Chondrocyte (in vitro differentiated cells): ENCODE measurements around the gene BBS1. TPM values are rescaled to one million over a fixed set of nuclear protein-coding genes. Genes with fewer than 3 reads are reported as not detected.

Experiments
- DNase-seq: peaks from one replicate; pipeline ENCODE4 v3.0.0; 2021; ENCODE audit warnings: mixed read lengths, low spot score
- H3K27ac Mint-ChIP-seq: one replicate; pipeline ENCODE4 v1.8.0; 2021; ENCODE audit warnings: mild to moderate bottlenecking, moderate library complexity, mixed read lengths; ENCODE audit not compliant: unreplicated experiment
- H3K27me3 Mint-ChIP-seq: 2 replicates; pipeline ENCODE4 v1.8.0; 2021; ENCODE audit warnings: low read depth, mixed read lengths
- H3K36me3 Mint-ChIP-seq: 2 replicates; pipeline ENCODE4 v1.8.0; 2021; ENCODE audit warnings: low read depth, mixed read lengths
- H3K4me1 Mint-ChIP-seq: 2 replicates; pipeline ENCODE4 v1.8.0; 2021; ENCODE audit warnings: low read depth, mild to moderate bottlenecking, mixed read lengths
- H3K4me3 Mint-ChIP-seq: one replicate; pipeline ENCODE4 v1.8.0; 2021; ENCODE audit warnings: mild to moderate bottlenecking, moderate library complexity, mixed read lengths; ENCODE audit not compliant: unreplicated experiment
- H3K9me3 Mint-ChIP-seq: 2 replicates; pipeline ENCODE4 v1.8.0; 2021; ENCODE audit warnings: low read depth, mixed read lengths
- total RNA-seq: library from RNA; stranded (reverse); gene quantifications from 3 replicates; pipeline ENCODE4 v1.2.1, GENCODE V29; 2021
- TF ChIP-seq, protein P1 (sequence below): fragments of 200-600 bp; sonication (generic); IDR thresholded peaks from 2 replicates; pipeline ENCODE4 v1.5.0; 2021; ENCODE audit warnings: antibody characterized with exemption, mild to moderate bottlenecking, moderate library complexity

BBS1 gene
- total RNA-seq, 1 donor from 2014 or later, result 20.6 TPM

DNA sequence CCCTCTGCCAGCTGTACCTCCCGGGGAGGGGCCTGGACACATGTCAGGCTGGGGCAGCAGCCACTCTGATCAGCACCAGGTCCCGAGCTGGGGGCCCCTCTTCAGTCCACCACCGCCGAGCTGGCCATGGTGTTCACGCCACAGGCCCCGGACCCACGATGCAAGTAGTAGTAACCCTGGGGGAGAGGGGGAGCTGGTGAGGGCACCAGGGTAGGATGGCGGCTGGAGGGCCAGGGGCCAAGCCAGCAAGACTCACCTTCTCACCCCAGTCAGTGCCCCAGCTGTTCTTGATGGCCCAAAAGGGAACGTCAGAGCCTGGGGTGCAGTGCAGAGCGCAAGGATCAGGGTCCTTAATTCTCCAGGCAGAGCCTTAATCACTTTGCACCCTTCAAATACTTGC lies 53.4 kb downstream of the BBS1 start:
- H3K9me3 Mint-ChIP-seq, result no peaks in the 10 kb centered on the region
- peaks cover 2% of the 10 kb centered on the region for H3K27me3 Mint-ChIP-seq
- no peak for DNase-seq
- no peaks in the 10 kb centered on the region for H3K4me1 Mint-ChIP-seq
- no peaks in the 10 kb centered on the region for H3K36me3 Mint-ChIP-seq
- no peak overlapping the region for H3K4me3 Mint-ChIP-seq
- H3K27ac Mint-ChIP-seq, result no peak overlapping the region
- TF ChIP-seq, protein P1, sequence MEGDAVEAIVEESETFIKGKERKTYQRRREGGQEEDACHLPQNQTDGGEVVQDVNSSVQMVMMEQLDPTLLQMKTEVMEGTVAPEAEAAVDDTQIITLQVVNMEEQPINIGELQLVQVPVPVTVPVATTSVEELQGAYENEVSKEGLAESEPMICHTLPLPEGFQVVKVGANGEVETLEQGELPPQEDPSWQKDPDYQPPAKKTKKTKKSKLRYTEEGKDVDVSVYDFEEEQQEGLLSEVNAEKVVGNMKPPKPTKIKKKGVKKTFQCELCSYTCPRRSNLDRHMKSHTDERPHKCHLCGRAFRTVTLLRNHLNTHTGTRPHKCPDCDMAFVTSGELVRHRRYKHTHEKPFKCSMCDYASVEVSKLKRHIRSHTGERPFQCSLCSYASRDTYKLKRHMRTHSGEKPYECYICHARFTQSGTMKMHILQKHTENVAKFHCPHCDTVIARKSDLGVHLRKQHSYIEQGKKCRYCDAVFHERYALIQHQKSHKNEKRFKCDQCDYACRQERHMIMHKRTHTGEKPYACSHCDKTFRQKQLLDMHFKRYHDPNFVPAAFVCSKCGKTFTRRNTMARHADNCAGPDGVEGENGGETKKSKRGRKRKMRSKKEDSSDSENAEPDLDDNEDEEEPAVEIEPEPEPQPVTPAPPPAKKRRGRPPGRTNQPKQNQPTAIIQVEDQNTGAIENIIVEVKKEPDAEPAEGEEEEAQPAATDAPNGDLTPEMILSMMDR, result no peak

DNA sequence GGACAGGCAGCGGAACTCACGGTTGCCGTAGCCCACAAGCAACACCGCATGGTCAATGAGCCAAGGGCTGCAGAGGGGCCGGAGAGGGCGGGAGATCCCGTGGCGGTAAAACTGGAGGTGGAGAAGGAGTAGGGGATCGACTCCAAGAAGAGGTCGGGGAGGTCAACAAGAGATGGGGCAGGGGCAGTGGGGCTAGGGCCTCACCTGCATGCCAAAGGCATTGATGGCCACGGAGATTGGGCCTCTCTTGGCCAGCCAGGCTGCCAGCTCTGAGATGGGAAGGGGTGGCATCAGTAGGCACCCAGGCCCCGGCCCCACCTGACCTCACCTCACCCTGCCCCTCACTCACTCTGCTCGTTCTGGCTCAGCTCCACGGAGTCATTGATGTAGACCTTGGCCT lies 54.1 kb downstream of the BBS1 start:
- H3K4me3 Mint-ChIP-seq, result no peak overlapping the region
- no peaks in the 10 kb centered on the region for H3K9me3 Mint-ChIP-seq
- no peaks in the 10 kb centered on the region for H3K4me1 Mint-ChIP-seq
- TF ChIP-seq, protein P1, result no peak
- H3K27ac Mint-ChIP-seq, result no peak overlapping the region
- H3K27me3 Mint-ChIP-seq, result peaks cover 2% of the 10 kb centered on the region
- H3K36me3 Mint-ChIP-seq, result no peaks in the 10 kb centered on the region
- no peak for DNase-seq

DNA sequence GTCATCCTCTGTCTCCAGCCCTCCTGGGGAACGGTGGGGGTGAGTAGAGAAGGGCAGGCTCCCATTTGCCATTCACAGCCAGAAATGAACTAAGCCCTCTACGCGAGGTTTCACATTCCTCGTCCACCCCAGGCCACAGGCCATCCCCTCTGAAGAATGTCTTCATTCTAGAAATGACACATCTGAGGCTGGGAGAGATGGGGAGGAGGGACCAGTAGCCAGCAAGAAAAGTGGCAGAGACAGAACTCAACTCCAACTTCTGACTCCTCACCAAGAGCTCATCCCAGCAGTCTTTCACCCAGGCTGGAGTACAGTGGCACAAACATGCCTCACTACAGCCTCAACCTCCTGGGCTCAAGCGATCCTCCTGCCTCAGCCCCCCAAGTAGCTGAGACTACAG lies 54.5 kb downstream of the BBS1 start:
- no peak for DNase-seq
- Mint-ChIP-seq H3K36me3 (no peaks in the 10 kb centered on the region), H3K4me3 (no peak overlapping the region), H3K4me1 (peaks cover 2% of the 10 kb centered on the region), H3K27ac (no peak overlapping the region), H3K9me3 (no peaks in the 10 kb centered on the region), H3K27me3 (peaks cover 2% of the 10 kb centered on the region)
- TF ChIP-seq, protein P1, result no peak

DNA sequence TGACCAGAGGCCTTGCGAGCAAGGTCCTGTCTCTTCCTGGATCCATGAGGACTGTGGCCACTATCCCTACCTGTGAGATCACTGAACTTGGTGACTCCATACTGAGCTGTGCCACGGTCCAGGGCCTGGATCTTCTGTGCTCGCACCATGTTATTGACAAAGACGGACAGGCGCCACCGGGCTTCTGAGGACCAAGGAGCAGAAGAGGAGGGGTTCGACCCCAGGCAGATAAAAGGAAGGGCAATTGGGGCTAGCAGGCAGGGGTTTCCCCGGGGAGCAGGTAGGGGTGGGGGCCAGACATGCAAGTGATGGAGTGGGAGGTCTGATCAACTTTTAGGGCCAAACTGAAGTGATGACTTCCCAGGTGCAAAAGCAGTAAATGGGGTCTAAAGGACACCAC lies 55.8 kb downstream of the BBS1 start:
- Mint-ChIP-seq H3K36me3 (no peaks in the 10 kb centered on the region), H3K27me3 (peaks cover 2% of the 10 kb centered on the region), H3K4me1 (peaks cover 7% of the 10 kb centered on the region), H3K27ac (no peak overlapping the region), H3K9me3 (no peaks in the 10 kb centered on the region), H3K4me3 (no peak overlapping the region)
- TF ChIP-seq, protein P1, result no peak
- DNase-seq, result no peak

DNA sequence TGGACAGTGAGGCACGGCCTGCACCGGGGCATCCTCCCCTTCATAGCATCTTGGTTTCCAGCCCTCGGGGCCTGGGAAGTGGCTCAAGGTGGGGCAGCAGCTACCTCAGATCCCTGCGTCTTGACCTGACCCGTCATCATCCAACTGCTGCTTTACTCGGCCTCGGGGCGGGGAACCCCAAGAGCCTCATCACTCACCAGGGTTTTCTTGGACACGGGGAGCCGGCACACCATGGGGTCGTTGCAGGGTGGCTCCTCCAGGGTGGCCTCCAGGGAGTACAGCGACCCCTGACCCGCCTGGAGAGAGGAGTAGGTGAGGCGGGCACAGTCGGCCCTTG lies 57.3 kb downstream of the BBS1 start:
- no peak for DNase-seq
- no peaks in the 10 kb centered on the region for H3K36me3 Mint-ChIP-seq
- peaks cover 2% of the 10 kb centered on the region for H3K27me3 Mint-ChIP-seq
- H3K9me3 Mint-ChIP-seq, result no peaks in the 10 kb centered on the region
- peaks cover 7% of the 10 kb centered on the region for H3K4me1 Mint-ChIP-seq
- no peak overlapping the region for H3K27ac Mint-ChIP-seq
- TF ChIP-seq, protein P1, result no peak
- no peak overlapping the region for H3K4me3 Mint-ChIP-seq
